Ishikawa (cell line): Measurements from ENCODE around the gene SAP25.
A peak's percentile ranks its signal among the peaks of the same experiment; 100 is the strongest.

Source experiments
- CEBPB ChIP-seq: IDR thresholded peaks from 2 replicates; pipeline ENCODE4 v1.6.1; 2012
- CREB1 ChIP-seq: IDR thresholded peaks from 2 replicates; pipeline ENCODE4 v1.6.1; 2012; ENCODE audit warnings: low read depth
- EGR1 ChIP-seq: IDR thresholded peaks from 2 replicates; pipeline ENCODE4 v1.6.1; 2012
- EP300 ChIP-seq: IDR thresholded peaks from 2 replicates; pipeline ENCODE4 v1.6.1; 2012; ENCODE audit warnings: borderline replicate concordance
- FOXM1 ChIP-seq: IDR thresholded peaks from 2 replicates; pipeline ENCODE4 v1.6.1; 2012; ENCODE audit warnings: low read depth, borderline replicate concordance
- NFIC ChIP-seq: IDR thresholded peaks from 2 replicates; pipeline ENCODE4 v1.6.1; 2012
- RAD21 ChIP-seq: IDR thresholded peaks from 2 replicates; pipeline ENCODE4 v1.6.1; 2012; ENCODE audit warnings: low read depth
- TAF1 ChIP-seq: IDR thresholded peaks from 2 replicates; pipeline ENCODE4 v1.6.1; 2012; ENCODE audit warnings: low read depth, mild to moderate bottlenecking
- TCF12 ChIP-seq: IDR thresholded peaks from 2 replicates; pipeline ENCODE4 v1.6.1; 2012; ENCODE audit warnings: low read depth
- TEAD4 ChIP-seq: IDR thresholded peaks from 2 replicates; pipeline ENCODE4 v1.6.1; 2012
- YY1 ChIP-seq: IDR thresholded peaks from 2 replicates; pipeline ENCODE4 v1.6.1; 2012; ENCODE audit warnings: low read depth
- ZBTB7A ChIP-seq: IDR thresholded peaks from 2 replicates; pipeline ENCODE4 v1.6.1; 2012; ENCODE audit warnings: low read depth
- TF ChIP-seq, protein P1 (sequence below): IDR thresholded peaks from 2 replicates; pipeline ENCODE4 v1.6.1; 2012; ENCODE audit warnings: low read depth, mild to moderate bottlenecking
- TF ChIP-seq, protein P2 (sequence below): IDR thresholded peaks from 2 replicates; pipeline ENCODE4 v1.6.1; 2012
- TF ChIP-seq, protein P3 (sequence below): IDR thresholded peaks from 2 replicates; pipeline ENCODE4 v1.6.1; 2012

The SAP25 gene

DNA sequence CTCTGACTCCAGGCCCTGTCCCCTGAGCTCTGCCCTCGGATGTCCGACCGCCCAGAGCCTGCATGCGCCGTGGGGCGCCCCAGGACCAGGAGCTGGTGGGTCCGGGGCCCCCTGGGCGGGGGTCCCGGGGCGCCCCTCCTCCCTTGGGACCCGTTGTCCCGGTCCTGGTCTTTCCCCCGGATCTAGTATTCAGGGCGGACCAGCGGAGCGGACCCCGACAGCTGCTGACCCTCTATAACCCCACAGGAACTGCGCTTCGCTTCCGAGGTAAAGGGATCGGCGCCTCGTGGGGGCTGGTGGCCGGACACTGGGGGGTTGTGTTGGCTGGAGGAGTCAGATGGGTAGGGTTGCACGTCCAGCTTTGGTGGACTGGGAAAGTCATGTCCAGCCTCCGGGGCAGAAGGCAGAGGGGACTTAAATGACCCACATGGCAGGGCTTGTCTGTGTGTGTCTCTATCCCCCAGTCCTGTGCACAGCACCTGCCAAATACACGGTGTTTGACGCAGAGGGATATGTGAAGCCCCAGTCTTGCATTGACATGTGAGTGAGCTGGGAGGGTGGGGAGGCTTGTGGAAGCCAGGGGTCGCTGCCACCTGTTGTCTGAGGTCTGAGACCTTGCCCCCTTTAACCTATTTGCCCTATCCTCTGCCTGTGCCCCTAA lies 39.2 kb upstream of the SAP25 start:
- TF ChIP-seq CEBPB, result no peak
- no peak for TF ChIP-seq CREB1
- no peak for TF ChIP-seq EGR1
- TF ChIP-seq TEAD4, result no peak
- no peak for TF ChIP-seq TCF12
- no peak for TF ChIP-seq YY1
- no peak for TF ChIP-seq FOXM1
- TF ChIP-seq RAD21, result no peak
- TF ChIP-seq, protein P1, sequence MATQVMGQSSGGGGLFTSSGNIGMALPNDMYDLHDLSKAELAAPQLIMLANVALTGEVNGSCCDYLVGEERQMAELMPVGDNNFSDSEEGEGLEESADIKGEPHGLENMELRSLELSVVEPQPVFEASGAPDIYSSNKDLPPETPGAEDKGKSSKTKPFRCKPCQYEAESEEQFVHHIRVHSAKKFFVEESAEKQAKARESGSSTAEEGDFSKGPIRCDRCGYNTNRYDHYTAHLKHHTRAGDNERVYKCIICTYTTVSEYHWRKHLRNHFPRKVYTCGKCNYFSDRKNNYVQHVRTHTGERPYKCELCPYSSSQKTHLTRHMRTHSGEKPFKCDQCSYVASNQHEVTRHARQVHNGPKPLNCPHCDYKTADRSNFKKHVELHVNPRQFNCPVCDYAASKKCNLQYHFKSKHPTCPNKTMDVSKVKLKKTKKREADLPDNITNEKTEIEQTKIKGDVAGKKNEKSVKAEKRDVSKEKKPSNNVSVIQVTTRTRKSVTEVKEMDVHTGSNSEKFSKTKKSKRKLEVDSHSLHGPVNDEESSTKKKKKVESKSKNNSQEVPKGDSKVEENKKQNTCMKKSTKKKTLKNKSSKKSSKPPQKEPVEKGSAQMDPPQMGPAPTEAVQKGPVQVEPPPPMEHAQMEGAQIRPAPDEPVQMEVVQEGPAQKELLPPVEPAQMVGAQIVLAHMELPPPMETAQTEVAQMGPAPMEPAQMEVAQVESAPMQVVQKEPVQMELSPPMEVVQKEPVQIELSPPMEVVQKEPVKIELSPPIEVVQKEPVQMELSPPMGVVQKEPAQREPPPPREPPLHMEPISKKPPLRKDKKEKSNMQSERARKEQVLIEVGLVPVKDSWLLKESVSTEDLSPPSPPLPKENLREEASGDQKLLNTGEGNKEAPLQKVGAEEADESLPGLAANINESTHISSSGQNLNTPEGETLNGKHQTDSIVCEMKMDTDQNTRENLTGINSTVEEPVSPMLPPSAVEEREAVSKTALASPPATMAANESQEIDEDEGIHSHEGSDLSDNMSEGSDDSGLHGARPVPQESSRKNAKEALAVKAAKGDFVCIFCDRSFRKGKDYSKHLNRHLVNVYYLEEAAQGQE, result no peak
- TF ChIP-seq, protein P2, sequence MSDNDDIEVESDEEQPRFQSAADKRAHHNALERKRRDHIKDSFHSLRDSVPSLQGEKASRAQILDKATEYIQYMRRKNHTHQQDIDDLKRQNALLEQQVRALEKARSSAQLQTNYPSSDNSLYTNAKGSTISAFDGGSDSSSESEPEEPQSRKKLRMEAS, result no peak
- TF ChIP-seq TAF1, result no peak
- TF ChIP-seq, protein P3, sequence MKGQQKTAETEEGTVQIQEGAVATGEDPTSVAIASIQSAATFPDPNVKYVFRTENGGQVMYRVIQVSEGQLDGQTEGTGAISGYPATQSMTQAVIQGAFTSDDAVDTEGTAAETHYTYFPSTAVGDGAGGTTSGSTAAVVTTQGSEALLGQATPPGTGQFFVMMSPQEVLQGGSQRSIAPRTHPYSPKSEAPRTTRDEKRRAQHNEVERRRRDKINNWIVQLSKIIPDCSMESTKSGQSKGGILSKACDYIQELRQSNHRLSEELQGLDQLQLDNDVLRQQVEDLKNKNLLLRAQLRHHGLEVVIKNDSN, result no peak
- no peak; the same call in 1 of the 2 replicates for TF ChIP-seq ZBTB7A
- TF ChIP-seq NFIC, result no peak
- TF ChIP-seq EP300, result no peak

DNA sequence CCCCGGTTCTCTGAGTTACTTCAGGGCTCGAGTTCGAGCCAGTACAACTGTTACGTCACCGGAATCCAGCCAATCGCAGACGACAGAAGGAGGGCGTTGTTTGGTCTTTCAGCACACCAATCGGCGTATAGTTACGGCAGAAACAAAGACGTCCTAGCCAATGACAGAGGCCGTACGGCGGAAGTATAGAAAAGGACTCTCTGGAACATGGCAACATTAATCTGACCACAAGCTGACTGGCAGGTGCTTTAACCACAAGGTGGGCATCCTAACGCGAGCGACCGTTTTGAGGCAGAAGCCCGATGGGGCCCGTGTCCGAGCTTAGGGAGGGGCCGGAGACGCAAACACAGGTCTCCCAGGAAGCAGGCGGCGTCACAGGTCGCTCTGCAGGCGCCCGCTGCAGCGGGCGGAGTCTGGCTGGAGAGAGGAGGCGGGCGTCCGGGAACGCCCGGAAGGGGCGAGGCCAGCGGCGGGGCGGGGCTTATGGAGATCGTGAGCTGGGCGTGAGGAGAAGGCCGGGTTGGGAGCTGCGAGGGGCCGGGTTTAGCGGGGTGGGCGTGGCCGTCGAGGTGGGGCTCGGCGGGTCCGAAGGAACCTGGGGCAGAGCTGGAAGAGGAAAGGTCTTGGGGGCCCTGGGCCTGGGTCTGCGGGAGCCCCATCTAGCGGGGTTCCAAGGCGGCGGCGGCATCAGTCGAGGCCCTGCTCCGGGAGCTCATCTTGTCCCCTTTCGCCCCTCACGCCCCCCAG lies 38.5 kb upstream of the SAP25 start, which contains the start of gene MOSPD3:
MOSPD3 (plus strand) TSS at position 558 of the 747 bp plus-strand sequence. CDS start 252 bp downstream, outside the sequence.
- TF ChIP-seq CREB1 (peak; percentile 75), NFIC (no peak), CEBPB (no peak), FOXM1 (peak; percentile 37; the same call in 1 of the 2 replicates), TCF12 (no peak), YY1 (peak; percentile 63; the same call in 1 of the 2 replicates), EP300 (no peak), TAF1 (peak; percentile 34), EGR1 (no peak), ZBTB7A (peak; percentile 76; the same call in 1 of the 2 replicates), RAD21 (no peak), TEAD4 (no peak)
- TF ChIP-seq, protein P2, result no peak
- TF ChIP-seq, protein P3, result no peak
- TF ChIP-seq, protein P1, result no peak

DNA sequence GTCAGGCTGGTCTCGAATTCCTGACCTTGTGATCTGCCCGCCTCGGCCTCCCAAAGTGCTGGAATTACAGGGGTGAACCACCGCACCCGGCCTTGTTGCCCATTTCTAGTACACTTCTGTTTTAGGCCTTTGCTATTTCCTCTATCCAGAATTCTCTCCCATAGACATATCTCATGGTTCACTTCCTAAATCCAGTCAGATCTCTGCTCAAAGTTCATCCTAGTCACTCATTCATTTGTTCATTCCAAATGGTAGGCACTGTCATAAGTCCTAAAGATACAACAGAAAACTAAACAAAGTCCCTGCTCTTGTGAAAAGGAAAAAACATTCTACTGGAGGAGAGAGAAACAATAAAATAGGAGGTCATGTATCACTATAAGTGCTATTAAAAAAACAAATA lies 36.3 kb upstream of the SAP25 start:
- TF ChIP-seq CREB1 (no peak), YY1 (no peak), TEAD4 (no peak), FOXM1 (no peak), EGR1 (no peak), CEBPB (no peak), NFIC (no peak), EP300 (no peak), RAD21 (no peak), TCF12 (no peak), TAF1 (no peak)
- TF ChIP-seq, protein P2, result no peak
- TF ChIP-seq, protein P3, result no peak
- TF ChIP-seq, protein P1, result no peak
